NCI-H526 treated with DMSO at 0.1 percent for 48 hours (cell line): ENCODE results near the gene CCDC38.
A peak's percentile ranks its signal among the peaks of the same experiment; 100 is the strongest.
"Not testable (repeated sequence)": the region's sequence is repeated elsewhere in the genome, so short reads cannot be mapped to it uniquely, and the experiment has no call there.

Source experiments
- DNase-seq: peaks from one replicate; lab custom pipeline; 2025; lab: John Stamatoyannopoulos, UW

The CCDC38 gene

GRCh38 chr12:95942524-95943329 lies at the start of gene CCDC38:
TSS of gene CCDC38 (minus strand) at chr12:95942614. CDS start at chr12:95936509, 6,105 bp downstream.
- peak; percentile 67 for DNase-seq

DNA sequence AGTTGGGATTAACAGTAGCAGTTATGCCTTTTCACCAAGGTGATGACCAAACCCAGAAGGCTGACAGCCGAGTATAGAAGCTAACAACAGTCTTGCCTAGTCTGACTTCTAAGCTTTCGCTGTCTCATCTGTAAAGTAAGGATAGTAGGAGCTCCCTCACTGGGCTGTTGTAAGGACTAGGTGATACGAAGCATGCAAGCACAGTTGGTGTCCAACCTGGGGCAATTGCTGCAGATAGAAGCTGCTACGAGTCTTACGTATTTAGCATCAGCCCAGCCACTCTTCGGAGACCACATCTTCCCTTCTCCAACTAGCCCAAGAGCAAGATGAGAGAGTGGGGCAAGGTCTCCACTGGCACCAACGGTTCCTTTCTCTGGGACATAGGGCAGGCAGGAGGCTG lies 47.7 kb upstream of the CCDC38 start:
- DNase-seq = no peak

DNA sequence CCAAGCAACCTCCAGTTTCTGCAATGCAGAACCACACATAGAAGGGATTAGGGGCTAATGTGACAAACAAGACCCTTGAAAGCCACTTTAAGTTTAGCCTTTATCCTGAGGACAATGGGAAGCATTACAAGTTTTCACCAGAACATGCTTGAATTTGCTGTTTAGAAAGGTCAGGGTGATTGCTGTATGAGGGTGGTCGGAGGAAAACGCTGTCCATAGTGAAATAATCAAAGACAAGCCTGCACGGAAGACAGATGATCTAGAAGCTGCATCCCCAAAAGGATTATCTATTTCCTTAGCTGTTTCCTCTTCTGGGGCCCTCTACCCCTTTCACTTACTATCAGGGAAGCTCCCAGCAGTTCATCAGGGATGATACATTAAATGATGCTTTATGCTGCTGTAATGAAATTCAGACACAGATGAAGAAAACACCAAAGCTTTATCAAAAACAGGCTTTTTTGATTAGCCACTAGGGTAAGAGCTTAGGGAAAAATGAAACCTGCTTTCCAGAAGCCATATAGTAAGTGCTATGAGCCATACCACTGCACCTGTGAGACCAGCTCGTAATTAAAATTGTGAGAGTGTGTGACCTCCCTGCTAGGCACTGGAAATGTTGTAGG lies 47.2 kb upstream of the CCDC38 start:
- no peak for DNase-seq

DNA sequence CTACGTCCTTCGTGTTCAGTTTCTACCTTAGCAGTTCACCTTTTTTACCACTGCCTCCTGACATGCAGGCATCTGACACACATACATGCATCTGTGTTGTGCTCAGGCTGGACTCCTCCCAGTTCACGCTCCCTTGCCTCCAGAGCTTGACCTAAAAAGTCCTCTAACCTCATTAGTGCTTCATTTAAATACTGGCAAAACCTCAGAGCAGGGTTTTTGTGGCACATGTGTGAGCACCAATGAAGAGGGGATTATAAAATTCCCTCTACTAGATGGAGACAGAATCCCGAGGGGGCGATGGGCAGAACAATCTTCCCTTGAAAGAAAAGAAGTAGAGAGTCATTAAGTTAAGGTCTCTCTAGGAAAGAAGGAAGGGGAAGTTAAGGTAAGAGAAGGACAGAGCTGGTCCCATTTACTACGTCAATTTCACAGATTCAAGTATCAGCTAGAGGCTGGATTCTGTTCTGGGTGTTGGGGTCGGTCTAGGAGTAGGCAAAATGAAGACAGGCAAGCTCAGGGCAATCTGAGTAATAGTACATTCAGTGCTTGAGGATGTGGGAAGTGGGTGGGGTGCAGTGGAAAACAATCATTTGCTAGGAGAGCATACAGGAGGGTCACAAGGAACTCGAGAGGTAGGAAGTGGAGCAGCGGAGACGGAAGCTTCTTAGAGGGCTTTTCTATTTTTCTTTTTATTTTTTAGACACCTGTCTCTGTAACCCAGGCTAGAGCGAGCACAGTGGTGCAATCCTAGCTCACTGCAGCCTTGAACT lies 46.3 kb upstream of the CCDC38 start:
- DNase-seq = no peak

DNA sequence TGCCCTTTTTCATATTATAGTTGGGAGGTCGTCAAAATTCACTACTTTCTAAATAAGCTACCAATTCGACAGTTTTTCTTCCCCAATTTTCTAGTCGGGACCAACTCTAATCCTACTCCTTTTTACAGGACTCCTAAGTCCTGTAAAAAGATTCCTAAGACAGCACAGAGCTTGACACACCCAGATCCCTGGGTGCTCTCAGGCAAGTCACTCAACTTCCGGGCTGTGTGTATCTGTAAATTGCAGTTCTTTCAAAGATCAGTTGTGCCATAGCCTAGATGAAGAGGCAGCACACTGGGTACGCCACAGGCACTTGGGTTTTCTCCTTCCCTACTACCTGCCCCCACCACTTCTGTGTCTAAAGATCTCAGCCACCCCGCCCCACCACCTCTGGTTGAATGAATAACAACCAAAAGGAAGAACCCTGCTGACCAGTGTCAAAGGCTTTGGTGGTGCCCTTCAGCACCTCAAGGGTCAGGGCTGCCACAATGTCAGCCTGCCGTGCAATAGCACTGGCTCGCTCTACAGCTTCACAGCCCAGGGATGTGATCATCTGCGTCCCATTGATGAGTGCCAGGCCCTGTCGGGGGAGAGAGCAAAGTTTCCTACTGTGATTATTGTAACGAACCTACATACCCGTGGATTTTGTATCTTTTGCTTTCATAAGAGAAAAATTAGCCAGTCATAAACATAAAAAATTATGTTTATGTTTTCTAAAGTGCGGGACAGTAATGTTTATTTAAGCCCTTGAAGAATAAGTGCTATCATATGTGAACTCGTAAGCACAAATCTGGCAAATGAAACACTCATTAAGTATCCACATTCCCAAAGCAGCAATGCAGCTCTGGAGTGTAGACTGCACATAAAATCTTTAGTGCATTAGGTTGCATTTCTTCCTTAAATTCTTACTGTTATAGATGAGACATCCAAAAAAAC lies 44.5 kb upstream of the CCDC38 start:
- DNase-seq = no peak

GRCh38 chr12:95984682-95985081 lies 42.3 kb upstream of the CCDC38 start:
- DNase-seq = no peak

DNA sequence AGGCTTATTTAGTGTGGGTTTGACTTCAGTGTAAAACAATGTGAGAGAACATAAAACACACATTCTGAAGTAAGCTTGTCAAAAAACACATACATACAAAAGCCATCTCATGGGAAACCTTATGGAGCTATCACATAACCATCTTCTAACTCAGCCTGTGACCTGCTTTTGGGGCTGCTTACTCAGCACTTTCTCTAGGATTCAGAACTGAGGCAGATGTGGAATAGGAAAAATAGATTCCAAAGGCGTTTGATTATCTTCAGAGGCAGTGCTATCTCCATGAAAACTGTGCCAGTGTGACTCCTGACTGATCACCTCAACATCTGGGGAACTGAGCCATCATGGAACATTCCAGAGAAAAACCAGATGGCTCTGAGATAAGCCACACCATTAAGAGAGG lies 40.2 kb upstream of the CCDC38 start:
- DNase-seq = no peak

DNA sequence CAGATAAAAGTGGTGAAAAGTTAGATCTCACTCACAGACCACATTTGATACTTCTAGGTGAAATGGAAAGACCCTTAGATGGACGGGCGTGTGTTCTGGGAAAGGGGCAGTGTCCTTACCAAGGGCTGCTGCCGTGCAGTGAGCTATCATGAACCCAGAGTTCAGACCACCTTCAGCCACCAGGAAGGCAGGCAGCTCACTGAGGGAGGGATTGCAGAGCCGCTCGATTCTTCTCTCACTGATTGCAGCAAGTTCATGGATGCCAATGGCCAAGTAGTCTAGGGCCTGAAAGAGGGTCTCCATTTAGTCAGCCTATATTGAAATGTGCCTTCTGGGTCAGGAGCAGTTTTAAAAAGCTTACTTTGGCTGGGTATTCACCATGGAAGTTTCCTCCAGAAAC lies 38.0 kb upstream of the CCDC38 start:
- no peak for DNase-seq

- no peak for DNase-seq
These were observed 36.4 kb upstream of the CCDC38 start for GRCh38 chr12:95978774-95979173.

GRCh38 chr12:95978351-95978750 lies 35.9 kb upstream of the CCDC38 start:
- no peak for DNase-seq

GRCh38 chr12:95977764-95978305 lies 35.4 kb upstream of the CCDC38 start:
- DNase-seq = no peak

- no peak for DNase-seq
These were observed 34.0 kb upstream of the CCDC38 start for GRCh38 chr12:95976416-95976832.

DNA sequence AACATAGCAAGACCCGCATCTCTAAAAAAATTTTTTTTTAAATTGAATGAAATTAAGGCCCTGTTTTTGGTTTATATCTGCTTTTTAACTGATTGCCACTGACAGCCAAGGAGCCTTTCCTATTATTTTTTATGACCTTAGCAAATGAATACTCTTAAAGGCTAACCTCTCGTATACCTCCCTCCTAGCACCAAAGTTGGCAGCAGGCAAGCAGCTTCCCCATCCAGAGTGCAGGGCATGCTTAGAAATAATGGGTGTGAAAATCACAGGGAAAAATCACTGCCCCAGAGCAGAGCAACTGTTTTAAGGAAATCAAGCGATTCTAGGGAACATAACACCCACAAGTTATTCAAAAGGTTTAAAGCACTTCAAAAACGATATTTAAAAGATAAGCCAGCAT lies 33.1 kb upstream of the CCDC38 start:
- no peak for DNase-seq

GRCh38 chr12:95974358-95974757 lies 31.9 kb upstream of the CCDC38 start:
- DNase-seq = no peak

- DNase-seq = no peak
These were observed 30.5 kb upstream of the CCDC38 start for GRCh38 chr12:95972832-95973456.

DNA sequence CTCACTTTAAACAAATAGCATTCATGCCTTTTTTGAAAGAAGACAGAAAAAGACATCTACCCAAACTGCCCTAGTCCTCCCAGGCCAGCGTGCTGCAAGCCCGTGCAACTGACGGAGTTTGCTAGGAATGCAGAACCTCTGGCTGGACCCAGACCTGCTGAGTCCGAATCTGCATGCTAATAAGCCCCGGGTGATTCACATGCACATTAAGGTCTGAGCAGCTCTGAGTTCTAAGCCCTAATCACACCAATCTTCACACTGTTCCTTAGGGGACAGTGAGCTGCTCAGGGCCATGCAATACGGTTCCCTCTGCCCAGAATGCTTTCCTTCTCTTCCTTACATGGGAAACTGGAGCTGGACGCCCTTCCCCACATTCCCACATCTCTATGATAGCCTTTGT lies 28.5 kb upstream of the CCDC38 start:
- no peak for DNase-seq

GRCh38 chr12:95969116-95969515 lies 26.7 kb upstream of the CCDC38 start:
- DNase-seq = not testable (repeated sequence)

GRCh38 chr12:95967301-95967700 lies 24.9 kb upstream of the CCDC38 start:
- DNase-seq = no peak

- DNase-seq = no peak
These were observed 24.0 kb upstream of the CCDC38 start for GRCh38 chr12:95966287-95966870.

- no peak for DNase-seq
These were observed 20.7 kb upstream of the CCDC38 start for GRCh38 chr12:95963096-95963495.

GRCh38 chr12:95962222-95962621 lies 19.8 kb upstream of the CCDC38 start:
- DNase-seq = no peak
